ENCODE data around the gene ABTB2. TPM values are rescaled to one million over a fixed set of nuclear protein-coding genes. Genes with fewer than 3 reads are reported as not detected.

The ABTB2 gene
- total and polyA plus RNA-seq, 2 experiments from 2014 or later, result 8.7 to 9.9 TPM

DNA sequence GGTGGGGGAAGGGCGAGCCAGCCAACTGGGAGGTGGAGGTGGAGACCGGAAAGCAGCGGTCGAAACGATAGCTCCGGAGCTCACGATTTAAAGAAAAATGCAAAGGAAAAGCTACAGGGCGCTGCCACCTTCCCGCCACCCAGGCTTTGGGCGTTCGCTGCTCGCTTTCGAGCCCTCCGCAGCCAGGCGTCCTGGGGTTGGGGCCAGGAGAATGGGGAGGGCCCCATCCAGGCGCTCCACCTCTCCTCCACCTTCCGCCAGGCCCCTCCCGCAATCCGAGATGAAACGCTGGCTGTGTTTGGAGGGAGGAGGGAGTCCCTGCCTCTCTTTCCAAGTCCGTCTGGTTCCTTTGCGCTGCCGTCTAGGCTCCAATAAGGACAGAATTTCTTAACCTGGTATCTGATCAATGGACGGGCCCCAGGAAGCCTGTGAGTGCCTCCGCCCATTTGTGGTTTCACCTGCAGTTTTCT, 483 bp upstream of the ABTB2 start:
- TF ChIP-seq EZH2 (IDR thresholded peaks at IDR 0.05; ENCODE audit: insufficient read depth, poor library complexity, severe bottlenecking), result no peak
- no peak for TF ChIP-seq EZH2phosphoT487 (IDR thresholded peaks at IDR 0.05; ENCODE audit: insufficient read depth, low read depth)
- Histone ChIP-seq H2AFZ (peak overlapping the region; percentile 59), H3K9me3 (ENCODE audit: low read depth) (no peaks in the 10 kb centered on the region), H3F3A (ENCODE audit: insufficient read depth) (no peaks in the 10 kb centered on the region), H3K27ac (no peak overlapping the region), H3K9me2 (ENCODE audit: insufficient read depth) (no peaks in the 10 kb centered on the region), H3K4me1 (ENCODE audit: insufficient read depth) (peaks cover 16% of the 10 kb centered on the region), H3K4me2 (ENCODE audit: unreplicated experiment) (peak overlapping the region; percentile 85), H3K9ac (peak overlapping the region; percentile 13; the same call in 1 of the 2 replicates), H4K20me1 (ENCODE audit: insufficient read depth) (no peaks in the 10 kb centered on the region), H3K36me3 (ENCODE audit: low read depth) (no peaks in the 10 kb centered on the region), H3K79me2 (ENCODE audit: insufficient read depth) (peaks cover 37% of the 10 kb centered on the region), H3K27me3 (replicated peaks; ENCODE audit: insufficient read depth) (no peaks in the 10 kb centered on the region), H3K4me3 (peak overlapping the region; percentile 73)
- DNase-seq, result peak; percentile 63
- in situ Hi-C loops (cut with MboI), result loop anchor here (5.0 kb wide), 1 partner anchor 181 kb away; no protein-coding TSS in a partner anchor
- WGBS, 2 experiments (ENCODE audit: low coverage in 1 of 2, low lambda C conversion rate in 2 of 2, missing lambda C conversion rate in 2 of 2), result 2% methylated on average over 18 to 25 of the region's 25 CpGs

DNA sequence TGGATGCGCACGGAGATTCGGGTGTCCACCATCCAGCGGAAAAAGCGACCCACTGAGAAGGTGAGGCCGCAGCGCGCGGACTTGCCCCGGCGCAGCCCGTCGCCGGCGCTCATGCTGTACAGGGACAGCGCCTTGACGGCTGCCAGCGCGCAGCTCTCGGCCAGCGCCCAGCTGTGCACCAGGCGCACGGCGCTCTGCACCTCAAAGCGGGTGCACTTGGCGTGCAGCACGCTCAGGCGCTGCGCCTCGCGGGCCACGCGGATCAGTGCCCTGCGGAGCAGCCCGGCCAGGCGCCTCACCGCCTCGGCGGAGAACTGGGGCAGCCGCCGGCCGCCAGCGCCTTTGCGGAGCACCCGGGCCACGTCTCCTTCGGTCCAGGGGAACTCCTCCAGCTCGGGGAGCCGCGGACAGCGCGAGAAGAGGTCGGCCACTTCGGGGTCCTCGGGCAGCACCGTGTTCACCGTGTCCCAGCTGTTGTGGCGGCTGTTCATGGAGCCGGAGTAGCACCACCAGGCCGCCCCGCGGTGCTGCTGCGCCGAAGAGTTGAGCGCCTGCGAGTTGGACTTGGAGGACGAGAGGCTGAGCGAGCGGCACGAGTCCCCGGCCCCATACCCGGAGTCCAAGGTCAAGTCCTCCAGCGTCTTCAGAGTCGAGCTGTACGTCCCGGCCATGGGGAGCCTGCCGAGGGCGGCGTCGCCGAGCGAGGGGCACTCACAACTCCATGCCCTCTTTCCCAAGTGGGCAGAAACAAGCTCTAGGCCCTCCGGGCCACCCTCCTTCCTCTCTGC, 703 bp downstream of the ABTB2 start:
- H3K27ac ChIP-seq, result peak overlapping the region; percentile 32; the same call in 1 of the 2 replicates
- peaks cover 49% of the 10 kb centered on the region for H3K79me2 ChIP-seq (ENCODE audit: insufficient read depth)
- no peaks in the 10 kb centered on the region for H4K20me1 ChIP-seq (ENCODE audit: insufficient read depth)
- H2AFZ ChIP-seq, result peak overlapping the region; percentile 70
- H3K9me2 ChIP-seq (ENCODE audit: insufficient read depth), result no peaks in the 10 kb centered on the region
- peak; percentile 80 for DNase-seq
- peaks cover 16% of the 10 kb centered on the region for H3K4me1 ChIP-seq (ENCODE audit: insufficient read depth)
- H3K4me2 ChIP-seq (ENCODE audit: unreplicated experiment), result peak overlapping the region; percentile 82
- WGBS, 2 experiments (ENCODE audit: low coverage in 1 of 2, low lambda C conversion rate in 2 of 2, missing lambda C conversion rate in 2 of 2), result 0 to 1% methylated on average over 31 to 80 of the region's 83 CpGs
- in situ Hi-C loops (cut with MboI), result loop anchor here (5.0 kb wide), 1 partner anchor 180 kb away; no protein-coding TSS in a partner anchor
- no peak for TF ChIP-seq EZH2phosphoT487 (IDR thresholded peaks at IDR 0.05; ENCODE audit: insufficient read depth, low read depth)
- no peak for TF ChIP-seq EZH2 (IDR thresholded peaks at IDR 0.05; ENCODE audit: insufficient read depth, poor library complexity, severe bottlenecking)
- H3K9ac ChIP-seq, result peak overlapping the region; percentile 75
- H3K4me3 ChIP-seq, result peak overlapping the region; percentile 87
- H3F3A ChIP-seq (ENCODE audit: insufficient read depth), result no peaks in the 10 kb centered on the region
- H3K36me3 ChIP-seq (ENCODE audit: low read depth), result no peaks in the 10 kb centered on the region
- H3K9me3 ChIP-seq (ENCODE audit: low read depth), result no peaks in the 10 kb centered on the region
- H3K27me3 ChIP-seq (replicated peaks; ENCODE audit: insufficient read depth), result no peaks in the 10 kb centered on the region

DNA sequence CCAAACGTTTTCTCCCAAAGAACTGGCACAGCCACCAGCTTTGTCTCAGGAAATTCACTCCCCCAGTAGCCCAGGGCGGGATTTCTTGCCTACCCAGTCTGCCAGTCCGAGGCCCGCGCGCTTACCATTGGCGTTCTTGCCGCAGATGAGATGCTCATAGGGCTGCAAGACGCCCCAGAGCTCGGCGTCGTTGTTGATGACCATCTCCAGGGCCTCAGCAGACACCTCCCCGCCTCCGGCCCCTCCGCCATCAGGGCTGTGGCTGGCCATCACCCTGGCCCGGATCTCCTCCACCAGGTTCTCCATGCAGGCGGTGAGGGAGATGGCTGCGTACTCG, 1.3 kb downstream of the ABTB2 start:
- Histone ChIP-seq H3K27me3 (replicated peaks; ENCODE audit: insufficient read depth) (no peaks in the 10 kb centered on the region), H3K4me1 (ENCODE audit: insufficient read depth) (peaks cover 17% of the 10 kb centered on the region), H3K9ac (peak overlapping the region; percentile 75), H3K79me2 (ENCODE audit: insufficient read depth) (peaks cover 54% of the 10 kb centered on the region), H4K20me1 (ENCODE audit: insufficient read depth) (no peaks in the 10 kb centered on the region), H2AFZ (peak overlapping the region; percentile 70), H3K9me2 (ENCODE audit: insufficient read depth) (no peaks in the 10 kb centered on the region), H3F3A (ENCODE audit: insufficient read depth) (no peaks in the 10 kb centered on the region), H3K9me3 (ENCODE audit: low read depth) (no peaks in the 10 kb centered on the region), H3K4me3 (peak overlapping the region; percentile 87), H3K27ac (no peak overlapping the region), H3K36me3 (ENCODE audit: low read depth) (no peaks in the 10 kb centered on the region), H3K4me2 (ENCODE audit: unreplicated experiment) (peak overlapping the region; percentile 82)
- DNase-seq, result peak; percentile 81
- in situ Hi-C loops (cut with MboI), result loop anchor here (5.0 kb wide), 1 partner anchor 179 kb away; no protein-coding TSS in a partner anchor
- 2 to 3% methylated on average over 18 to 19 of the region's 19 CpGs for WGBS, 2 experiments (ENCODE audit: low coverage in 1 of 2, low lambda C conversion rate in 2 of 2, missing lambda C conversion rate in 2 of 2)
- TF ChIP-seq EZH2phosphoT487 (IDR thresholded peaks at IDR 0.05; ENCODE audit: insufficient read depth, low read depth) (no peak), EZH2 (IDR thresholded peaks at IDR 0.05; ENCODE audit: insufficient read depth, poor library complexity, severe bottlenecking) (no peak)

GRCh38 chr11:34356130-34356529, 1.7 kb downstream of the ABTB2 start:
- Histone ChIP-seq H3K36me3 (ENCODE audit: low read depth) (no peaks in the 10 kb centered on the region), H3K27ac (no peak overlapping the region), H4K20me1 (ENCODE audit: insufficient read depth) (no peaks in the 10 kb centered on the region), H3K4me2 (ENCODE audit: unreplicated experiment) (peak overlapping the region; percentile 82), H3K9me2 (ENCODE audit: insufficient read depth) (no peaks in the 10 kb centered on the region), H3F3A (ENCODE audit: insufficient read depth) (no peaks in the 10 kb centered on the region), H3K79me2 (ENCODE audit: insufficient read depth) (peaks cover 59% of the 10 kb centered on the region), H3K4me1 (ENCODE audit: insufficient read depth) (peaks cover 22% of the 10 kb centered on the region), H3K27me3 (replicated peaks; ENCODE audit: insufficient read depth) (no peaks in the 10 kb centered on the region), H3K9me3 (ENCODE audit: low read depth) (no peaks in the 10 kb centered on the region), H3K9ac (peak overlapping the region; percentile 75), H2AFZ (peak overlapping the region; percentile 70), H3K4me3 (peak overlapping the region; percentile 87)
- TF ChIP-seq EZH2phosphoT487 (IDR thresholded peaks at IDR 0.05; ENCODE audit: insufficient read depth, low read depth), result no peak
- no peak for TF ChIP-seq EZH2 (IDR thresholded peaks at IDR 0.05; ENCODE audit: insufficient read depth, poor library complexity, severe bottlenecking)
- DNase-seq, result no peak
- in situ Hi-C loops (cut with MboI), result loop anchor here (5.0 kb wide), 1 partner anchor 179 kb away; no protein-coding TSS in a partner anchor
- 41 to 43% methylated on average over 7 of the region's 7 CpGs for WGBS, 2 experiments (ENCODE audit: low coverage in 1 of 2, low lambda C conversion rate in 2 of 2, missing lambda C conversion rate in 2 of 2)

Data from GM23248 (cell line).